Karpas-422 (cell line): ENCODE results near the gene AFF3. TPM values are rescaled to one million over a fixed set of nuclear protein-coding genes. Genes with fewer than 3 reads are reported as not detected.

Source experiments
- DNase-seq: peaks from one replicate; pipeline ENCODE4 v3.0.0-alpha.2; 2015
- H2AFZ ChIP-seq: fragments of 200-600 bp; sonication (generic); 2 replicates; pipeline ENCODE4 v1.6.1; 2014; ENCODE audit warnings: antibody characterized with exemption, low read length, mixed read lengths
- H3K27ac ChIP-seq: fragments of 200-600 bp; sonication (generic); 2 replicates; pipeline ENCODE4 v1.5.1; 2014; ENCODE audit warnings: mild to moderate bottlenecking, low read length, moderate library complexity
- H3K27me3 ChIP-seq: fragments of 200-600 bp; sonication (generic); 2 replicates; pipeline ENCODE4 v1.6.1; 2014; ENCODE audit warnings: low read length, mixed read lengths
- H3K36me3 ChIP-seq: fragments of 200-600 bp; sonication (generic); 2 replicates; pipeline ENCODE4 v1.6.1; 2014; ENCODE audit warnings: low read length, mixed read lengths; ENCODE audit not compliant: insufficient read depth
- H3K4me1 ChIP-seq: fragments of 200-600 bp; sonication (generic); 2 replicates; pipeline ENCODE4 v1.6.1; 2014; ENCODE audit warnings: mild to moderate bottlenecking, low read length, mixed read lengths
- H3K4me2 ChIP-seq: fragments of 200-600 bp; sonication (generic); 2 replicates; pipeline ENCODE4 v1.6.1; 2014; ENCODE audit warnings: low read length, low read depth, mild to moderate bottlenecking; ENCODE audit not compliant: poor library complexity, severe bottlenecking
- H3K4me3 ChIP-seq: fragments of 200-600 bp; sonication (generic); 2 replicates; pipeline ENCODE4 v1.5.1; 2014; ENCODE audit warnings: mild to moderate bottlenecking, antibody characterized with exemption, low read length, mixed read lengths
- H3K79me2 ChIP-seq: fragments of 200-600 bp; sonication (generic); 2 replicates; pipeline ENCODE4 v1.6.1; 2014; ENCODE audit warnings: mild to moderate bottlenecking, low read length, mixed read lengths
- H3K9ac ChIP-seq: fragments of 200-600 bp; sonication (generic); 2 replicates; pipeline ENCODE4 v1.6.0; 2014; ENCODE audit warnings: low read length
- H3K9me2 ChIP-seq: fragments of 200-600 bp; sonication (generic), shearing (Covaris generic); replicated peaks from 2 replicates; pipeline ENCODE4 v1.6.0; 2014; ENCODE audit warnings: mild to moderate bottlenecking, low read length, moderate library complexity; ENCODE audit not compliant: insufficient read depth
- H3K9me3 ChIP-seq: fragments of 300-700, 200-600 bp; sonication (generic); 2 replicates; pipeline ENCODE4 v1.6.1; 2014; ENCODE audit warnings: low read length, mixed read lengths
- H4K20me1 ChIP-seq: fragments of 200-600 bp; sonication (generic); 2 replicates; pipeline ENCODE4 v1.6.1; 2014; ENCODE audit warnings: mild to moderate bottlenecking, antibody characterized with exemption, low read length, low read depth; ENCODE audit not compliant: insufficient read depth
- total RNA-seq: library from RNA; depleted of rRNA; stranded (reverse); fragments of >200 nt; shearing (Covaris generic); gene quantifications from 2 replicates; pipeline ENCODE4 v1.2.3, GENCODE V29; 2014; ENCODE audit warnings: low replicate concordance

Gene AFF3
- total RNA-seq, 1 experiment from 2014 or later: 99.7 TPM

DNA sequence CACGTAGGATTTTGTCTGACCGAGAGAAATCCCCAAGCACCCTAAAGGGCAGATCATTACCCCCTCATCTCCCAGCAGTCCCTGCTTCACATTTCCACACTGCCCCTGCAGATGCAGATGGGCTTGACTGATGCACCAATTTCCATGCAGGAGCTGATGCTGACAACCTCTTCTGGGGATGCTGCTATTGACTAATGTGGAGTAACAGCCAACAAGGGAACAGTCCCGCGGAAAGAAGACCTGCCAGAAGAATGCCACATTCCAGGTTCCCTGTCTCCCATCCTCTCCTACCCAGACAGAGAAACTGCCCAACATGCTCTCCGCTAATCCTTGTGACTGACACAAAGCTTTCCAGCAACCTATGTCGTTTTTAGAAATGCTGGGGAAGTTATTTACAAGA lies 91.7 kb downstream of the AFF3 start:
- Histone ChIP-seq H3K79me2 (peaks cover 4% of the 10 kb centered on the region; the same call in 1 of the 2 replicates), H3K27me3 (no peaks in the 10 kb centered on the region), H3K4me1 (no peaks in the 10 kb centered on the region), H3K9ac (no peak overlapping the region), H3K4me2 (no peak overlapping the region), H3K9me2 (no peaks in the 10 kb centered on the region), H3K9me3 (no peaks in the 10 kb centered on the region), H3K27ac (no peak overlapping the region), H3K36me3 (no peaks in the 10 kb centered on the region), H4K20me1 (no peaks in the 10 kb centered on the region), H2AFZ (no peak overlapping the region), H3K4me3 (no peak overlapping the region)
- no peak for DNase-seq

DNA sequence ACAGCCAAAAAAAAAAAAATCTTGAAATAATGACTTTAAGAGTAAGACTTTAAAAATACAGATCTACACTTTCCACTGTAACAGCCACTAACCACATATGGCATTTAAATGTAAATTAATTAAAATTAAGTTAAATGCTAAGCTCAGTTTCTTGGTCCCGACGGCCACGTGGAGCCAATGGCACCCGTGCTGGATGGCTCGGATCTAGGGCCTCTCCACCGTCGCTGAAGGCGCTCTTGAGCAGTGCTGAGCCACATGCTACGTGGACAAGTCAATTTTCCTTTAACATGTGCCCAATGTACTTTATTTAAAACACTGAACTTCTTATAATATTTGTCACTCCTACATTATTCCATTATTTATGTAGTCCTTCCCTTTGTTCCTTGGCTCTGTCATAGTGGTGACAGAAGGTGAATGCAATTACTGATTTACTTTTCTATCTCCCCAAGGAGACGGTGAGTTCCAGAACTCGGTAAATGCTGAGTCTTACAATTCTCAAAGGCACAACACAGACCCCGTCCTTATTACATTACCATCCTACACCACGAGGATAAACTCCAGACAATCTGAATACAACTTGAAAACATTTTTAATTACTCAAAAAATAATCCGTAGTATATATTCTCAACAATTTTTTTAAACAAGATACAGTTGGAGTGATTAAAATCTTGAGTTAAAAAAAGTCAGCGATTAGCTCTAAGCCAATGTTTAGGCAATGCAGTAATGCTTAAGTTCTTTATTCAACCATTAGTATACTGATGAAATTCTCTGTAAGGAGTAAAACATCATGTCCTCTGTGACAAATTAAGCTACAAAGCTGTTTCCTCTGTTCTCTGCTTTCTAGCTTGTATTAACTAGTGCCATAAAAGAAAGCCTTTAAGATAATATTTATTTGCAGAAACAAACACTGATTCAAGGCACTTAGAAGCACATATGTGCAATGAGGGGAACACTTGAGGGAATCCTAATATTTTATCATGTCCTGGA lies 95.1 kb downstream of the AFF3 start:
- no peak overlapping the region for H3K27ac ChIP-seq
- no peak overlapping the region for H3K4me2 ChIP-seq
- H4K20me1 ChIP-seq: no peaks in the 10 kb centered on the region
- H3K27me3 ChIP-seq: no peaks in the 10 kb centered on the region
- H3K79me2 ChIP-seq: peaks cover 6% of the 10 kb centered on the region
- no peak overlapping the region for H3K4me3 ChIP-seq
- H2AFZ ChIP-seq: no peak overlapping the region
- no peaks in the 10 kb centered on the region for H3K9me3 ChIP-seq
- no peak overlapping the region for H3K9ac ChIP-seq
- H3K4me1 ChIP-seq: peaks cover 12% of the 10 kb centered on the region
- no peaks in the 10 kb centered on the region for H3K36me3 ChIP-seq
- no peaks in the 10 kb centered on the region for H3K9me2 ChIP-seq
- DNase-seq: no peak

- Histone ChIP-seq H3K79me2 (peaks cover 11% of the 10 kb centered on the region), H3K9me2 (no peaks in the 10 kb centered on the region), H3K36me3 (no peaks in the 10 kb centered on the region), H3K4me1 (peaks cover 21% of the 10 kb centered on the region), H3K9me3 (no peaks in the 10 kb centered on the region), H3K27me3 (no peaks in the 10 kb centered on the region), H3K27ac (no peak overlapping the region), H2AFZ (no peak overlapping the region), H3K9ac (no peak overlapping the region), H4K20me1 (no peaks in the 10 kb centered on the region), H3K4me2 (no peak overlapping the region), H3K4me3 (no peak overlapping the region)
- DNase-seq: no peak
These were observed 97.4 kb downstream of the AFF3 start for GRCh38 chr2:100045000-100045399.

GRCh38 chr2:100043891-100044255 lies 98.5 kb downstream of the AFF3 start:
- Histone ChIP-seq H3K36me3 (no peaks in the 10 kb centered on the region), H4K20me1 (no peaks in the 10 kb centered on the region), H3K27ac (no peak overlapping the region), H3K9me3 (no peaks in the 10 kb centered on the region), H3K79me2 (peaks cover 11% of the 10 kb centered on the region), H3K4me3 (no peak overlapping the region), H3K27me3 (no peaks in the 10 kb centered on the region), H3K9ac (no peak overlapping the region), H3K4me2 (no peak overlapping the region), H3K9me2 (no peaks in the 10 kb centered on the region), H2AFZ (no peak overlapping the region), H3K4me1 (peaks cover 21% of the 10 kb centered on the region)
- DNase-seq: no peak

DNA sequence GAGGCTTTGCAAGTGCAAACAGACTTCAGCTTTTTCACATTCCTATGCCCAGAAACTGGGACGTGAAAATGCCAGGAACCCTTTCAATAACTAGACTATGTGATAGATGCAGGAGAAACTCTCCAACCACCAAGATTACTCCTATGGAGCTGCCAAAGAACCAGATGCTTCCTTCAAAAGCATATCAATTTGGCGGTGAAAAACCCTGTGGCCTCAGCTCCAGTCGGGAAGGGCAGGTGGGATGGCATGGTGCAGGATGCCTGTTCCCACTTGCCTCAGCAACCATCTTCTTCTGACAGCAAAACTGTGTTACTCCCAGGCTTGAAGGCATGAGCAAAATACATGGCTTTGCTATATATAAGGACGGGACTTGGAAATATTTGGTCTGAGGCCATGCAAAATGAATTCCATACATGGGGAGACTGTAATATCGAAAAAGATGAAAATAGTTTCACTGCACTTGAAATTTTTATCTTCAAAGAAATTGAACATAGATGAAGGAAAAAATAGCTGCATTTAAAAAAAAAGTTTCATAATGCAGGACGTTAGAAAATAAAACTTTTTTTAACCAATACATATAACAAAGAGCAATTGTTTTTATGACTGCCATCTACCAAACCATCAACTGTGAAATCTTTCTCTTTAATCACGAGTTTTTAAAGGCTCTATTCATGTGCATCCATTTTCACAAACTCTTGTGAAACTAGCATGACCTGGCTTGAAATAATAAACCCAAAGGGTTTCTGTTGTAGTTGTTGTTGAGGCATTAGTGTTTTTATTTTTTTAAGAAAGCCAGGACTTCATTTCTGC lies 99.1 kb downstream of the AFF3 start:
- DNase-seq: no peak
- H3K36me3 ChIP-seq: no peaks in the 10 kb centered on the region
- no peaks in the 10 kb centered on the region for H3K27me3 ChIP-seq
- no peaks in the 10 kb centered on the region for H3K9me3 ChIP-seq
- H3K27ac ChIP-seq: no peak overlapping the region
- no peak overlapping the region for H3K4me3 ChIP-seq
- no peaks in the 10 kb centered on the region for H4K20me1 ChIP-seq
- H2AFZ ChIP-seq: no peak overlapping the region
- H3K79me2 ChIP-seq: peaks cover 11% of the 10 kb centered on the region
- peaks cover 21% of the 10 kb centered on the region for H3K4me1 ChIP-seq
- H3K9ac ChIP-seq: no peak overlapping the region
- H3K4me2 ChIP-seq: no peak overlapping the region
- no peaks in the 10 kb centered on the region for H3K9me2 ChIP-seq

DNA sequence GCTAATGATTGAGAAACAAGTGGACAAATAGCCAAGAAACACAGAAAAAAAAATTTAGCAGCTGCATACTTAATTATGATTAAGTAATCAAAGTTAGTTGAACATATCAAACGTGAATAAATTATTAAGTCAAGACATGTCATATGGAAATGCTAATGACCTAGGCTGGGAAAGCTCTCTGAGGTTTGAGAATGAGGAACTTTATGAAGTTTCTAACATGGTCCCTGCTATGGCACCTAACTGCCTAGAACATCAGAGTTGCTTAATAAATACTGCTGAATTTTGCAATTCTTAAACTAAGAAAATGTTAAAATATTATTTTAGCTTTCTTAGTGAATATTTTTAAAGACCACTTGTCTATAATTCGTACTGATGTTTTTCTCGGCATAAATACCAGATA lies 99.8 kb downstream of the AFF3 start:
- no peak overlapping the region for H3K4me2 ChIP-seq
- H3K79me2 ChIP-seq: peaks cover 11% of the 10 kb centered on the region
- H3K9me3 ChIP-seq: no peaks in the 10 kb centered on the region
- no peak for DNase-seq
- H3K27me3 ChIP-seq: no peaks in the 10 kb centered on the region
- H3K36me3 ChIP-seq: no peaks in the 10 kb centered on the region
- H4K20me1 ChIP-seq: no peaks in the 10 kb centered on the region
- H3K9ac ChIP-seq: no peak overlapping the region
- H3K9me2 ChIP-seq: no peaks in the 10 kb centered on the region
- H3K4me1 ChIP-seq: peaks cover 21% of the 10 kb centered on the region
- no peak overlapping the region for H3K4me3 ChIP-seq
- no peak overlapping the region for H2AFZ ChIP-seq
- no peak overlapping the region for H3K27ac ChIP-seq

DNA sequence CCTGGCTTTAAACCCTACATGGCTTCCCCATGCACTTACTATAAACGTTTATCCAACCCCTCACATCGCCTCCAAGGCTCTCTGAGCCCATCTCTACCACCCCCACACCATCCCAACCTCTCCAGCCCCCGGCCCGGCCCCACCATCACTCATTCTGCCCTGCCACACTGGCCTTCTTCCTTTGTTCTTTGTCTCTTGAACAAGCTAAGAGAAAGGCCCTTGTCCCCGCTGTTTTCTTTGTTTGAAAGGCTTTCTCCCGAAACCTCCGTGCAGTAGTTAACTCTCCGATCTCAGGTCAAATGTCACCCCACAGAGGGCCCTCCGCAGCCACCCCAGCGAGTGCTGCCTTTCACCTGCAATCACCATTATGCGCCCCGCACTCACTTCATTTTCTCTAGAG lies 100.4 kb downstream of the AFF3 start:
- Histone ChIP-seq H3K9me3 (no peaks in the 10 kb centered on the region), H3K27me3 (no peaks in the 10 kb centered on the region), H3K79me2 (peaks cover 11% of the 10 kb centered on the region; the same call in 1 of the 2 replicates), H3K27ac (0 out of 2 replicates have a peak overlapping the region, but pooled peaks have one; percentile 4), H3K4me3 (no peak overlapping the region), H3K9me2 (no peaks in the 10 kb centered on the region), H3K36me3 (no peaks in the 10 kb centered on the region), H3K4me1 (peaks cover 21% of the 10 kb centered on the region), H3K4me2 (no peak overlapping the region), H4K20me1 (no peaks in the 10 kb centered on the region), H3K9ac (no peak overlapping the region), H2AFZ (no peak overlapping the region)
- DNase-seq: no peak

GRCh38 chr2:100041385-100041784 lies 101.0 kb downstream of the AFF3 start:
- H3K36me3 ChIP-seq: no peaks in the 10 kb centered on the region
- H3K9me2 ChIP-seq: no peaks in the 10 kb centered on the region
- H3K4me2 ChIP-seq: no peak overlapping the region
- peak overlapping the region; percentile 4; the same call in 1 of the 2 replicates for H3K27ac ChIP-seq
- H3K9ac ChIP-seq: no peak overlapping the region
- H3K27me3 ChIP-seq: no peaks in the 10 kb centered on the region
- no peak for DNase-seq
- no peak overlapping the region for H3K4me3 ChIP-seq
- H4K20me1 ChIP-seq: no peaks in the 10 kb centered on the region
- H3K9me3 ChIP-seq: no peaks in the 10 kb centered on the region
- H2AFZ ChIP-seq: no peak overlapping the region
- H3K4me1 ChIP-seq: peaks cover 21% of the 10 kb centered on the region
- H3K79me2 ChIP-seq: peaks cover 11% of the 10 kb centered on the region; the same call in 1 of the 2 replicates
